ENCODE data around the gene CLDN7.

DNA sequence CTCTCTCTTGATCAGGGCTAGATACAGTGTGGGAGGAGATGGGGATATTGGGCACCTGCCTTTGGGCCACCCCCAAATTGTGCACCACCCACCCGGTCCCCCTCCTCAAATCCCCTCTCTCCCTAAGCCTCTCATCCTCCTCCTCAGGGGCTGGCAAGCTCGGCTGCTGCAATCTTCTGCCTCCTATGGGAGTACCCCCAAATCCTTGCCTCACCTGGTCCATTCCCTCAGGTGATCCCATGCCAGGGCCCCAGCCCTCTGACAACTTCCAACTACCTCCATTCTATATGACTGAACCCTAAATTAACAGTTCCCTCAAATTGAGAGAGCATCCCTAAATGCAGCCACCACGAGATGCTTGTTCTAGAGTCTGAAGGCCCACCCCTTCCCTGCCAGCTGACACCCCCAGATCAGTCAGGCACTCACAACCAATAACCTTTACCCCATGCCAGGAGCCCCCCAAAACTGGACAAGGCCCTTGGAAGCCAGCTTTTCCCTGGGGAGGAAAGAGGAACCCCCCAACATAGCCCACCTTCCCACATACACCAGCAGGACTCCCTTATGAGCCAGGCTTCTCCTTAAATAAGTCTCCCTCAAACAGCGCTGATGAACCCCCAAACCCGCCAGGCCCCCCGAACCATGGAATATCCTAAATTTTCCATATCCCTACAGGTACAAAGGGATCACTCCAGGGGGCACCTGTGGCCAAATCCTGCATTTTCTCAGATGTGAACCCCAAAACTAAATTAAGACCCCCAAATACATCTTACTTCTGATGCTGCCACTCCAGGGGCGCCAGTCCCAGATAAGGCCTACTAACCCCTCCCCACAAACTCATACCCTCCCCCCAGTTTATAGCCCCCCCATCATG, 45.8 kb downstream of the CLDN7 start:
- TF ChIP-seq, protein P1, sequence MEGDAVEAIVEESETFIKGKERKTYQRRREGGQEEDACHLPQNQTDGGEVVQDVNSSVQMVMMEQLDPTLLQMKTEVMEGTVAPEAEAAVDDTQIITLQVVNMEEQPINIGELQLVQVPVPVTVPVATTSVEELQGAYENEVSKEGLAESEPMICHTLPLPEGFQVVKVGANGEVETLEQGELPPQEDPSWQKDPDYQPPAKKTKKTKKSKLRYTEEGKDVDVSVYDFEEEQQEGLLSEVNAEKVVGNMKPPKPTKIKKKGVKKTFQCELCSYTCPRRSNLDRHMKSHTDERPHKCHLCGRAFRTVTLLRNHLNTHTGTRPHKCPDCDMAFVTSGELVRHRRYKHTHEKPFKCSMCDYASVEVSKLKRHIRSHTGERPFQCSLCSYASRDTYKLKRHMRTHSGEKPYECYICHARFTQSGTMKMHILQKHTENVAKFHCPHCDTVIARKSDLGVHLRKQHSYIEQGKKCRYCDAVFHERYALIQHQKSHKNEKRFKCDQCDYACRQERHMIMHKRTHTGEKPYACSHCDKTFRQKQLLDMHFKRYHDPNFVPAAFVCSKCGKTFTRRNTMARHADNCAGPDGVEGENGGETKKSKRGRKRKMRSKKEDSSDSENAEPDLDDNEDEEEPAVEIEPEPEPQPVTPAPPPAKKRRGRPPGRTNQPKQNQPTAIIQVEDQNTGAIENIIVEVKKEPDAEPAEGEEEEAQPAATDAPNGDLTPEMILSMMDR (conservative IDR thresholded peaks at IDR 0.05; ENCODE audit: low read length), result no peak
- TF ChIP-seq EZH2phosphoT487 (IDR thresholded peaks at IDR 0.05; ENCODE audit: borderline replicate concordance, low read depth, low read length), result no peak
